GM12878 (cell line): Measurements from ENCODE around the gene SORCS2. TPM values are rescaled to one million over a fixed set of nuclear protein-coding genes. Genes with fewer than 3 reads are reported as not detected.

ENCODE experiments used
- ATAC-seq: fragments of 200-7000 bp; cut with Tn5 transposase; 3 replicates; pipeline ENCODE4 v1.9.1; 2020; ENCODE audit warnings: mild to moderate bottlenecking, moderate library complexity
- BruUV-seq: library from RNA; stranded (reverse); fragments of 400-500 nt; replicated peaks from 2 replicates; lab custom pipeline; 2021; lab: Mats Ljungman, UMichigan
- CTCF ChIA-PET: fragments of 300-600 bp; sonication (Branson Sonifier 250); formaldehyde crosslinking; extraction: SDS; loops from one replicate; lab custom pipeline; 2021; ENCODE audit warnings: inconsistent platforms; lab: Yijun Ruan, JAX
- POLR2A ChIA-PET: fragments of 350-600 bp; formaldehyde crosslinking; extraction: SDS; loops from one replicate; lab custom pipeline; 2021; ENCODE audit warnings: inconsistent platforms; lab: Charles Lee
- RAD21 ChIA-PET: fragments of 300-600 bp; sonication (Branson Sonifier 250); formaldehyde crosslinking; loops from one replicate; lab custom pipeline; 2023; ENCODE audit warnings: antibody characterized with exemption; ENCODE audit not compliant: unreplicated experiment; lab: Charles Lee
- SMC1A ChIA-PET: fragments of 300-600 bp; sonication (Branson Sonifier 250); formaldehyde crosslinking; loops from one replicate; lab custom pipeline; 2023; ENCODE audit not compliant: unreplicated experiment, uncharacterized antibody; lab: Charles Lee
- DNase-seq: peaks from one replicate; pipeline ENCODE4 v3.0.0-alpha.2; 2011; ENCODE audit warnings: low read depth, low spot score
- FAIRE-seq: peaks from 3 replicates; lab custom pipeline; 2011; peaks lifted over from hg19 to GRCh38; lab: Jason Lieb, UNC
- H2AFZ ChIP-seq: 2 replicates; pipeline ENCODE4 v1.6.0; 2011; ENCODE audit warnings: low read depth, low read length, control low read depth; ENCODE audit not compliant: control insufficient read depth
- H3K27ac ChIP-seq: 2 replicates; pipeline ENCODE4 v1.5.1; 2011; ENCODE audit warnings: control low read depth; ENCODE audit not compliant: control insufficient read depth, insufficient read depth
- H3K27me3 ChIP-seq, 2 experiments: replicated peaks in 1 of 2; 2 replicates each; pipeline versions ENCODE4 v1.6.0 to v1.6.1; 2011; ENCODE audit warnings: low read length in 1 of 2; ENCODE audit not compliant: control insufficient read depth in 2 of 2, insufficient read depth in 2 of 2
- H3K36me3 ChIP-seq, 2 experiments: 2 replicates each; pipeline ENCODE4 v1.5.1; 2011; ENCODE audit warnings: low read length in 1 of 2; ENCODE audit not compliant: control insufficient read depth in 2 of 2, insufficient read depth in 2 of 2
- H3K4me1 ChIP-seq: 2 replicates; pipeline ENCODE4 v1.6.1; 2011; ENCODE audit warnings: mild to moderate bottlenecking, low read length, moderate library complexity, mixed read lengths; ENCODE audit not compliant: control insufficient read depth, insufficient read depth
- H3K4me2 ChIP-seq: 2 replicates; pipeline ENCODE4 v1.6.0; 2011; ENCODE audit warnings: control low read depth; ENCODE audit not compliant: control insufficient read depth, insufficient read depth
- H3K4me3 ChIP-seq: fragments of 200-600 bp; sonication (generic); 2 replicates; pipeline ENCODE4 v1.5.1; 2016
- H3K79me2 ChIP-seq: 2 replicates; pipeline ENCODE4 v1.6.0; 2011; ENCODE audit warnings: low read length; ENCODE audit not compliant: control insufficient read depth, insufficient read depth
- H3K9ac ChIP-seq: 2 replicates; pipeline ENCODE4 v1.8.0; 2011; ENCODE audit warnings: low read length, control low read depth, mixed read lengths; ENCODE audit not compliant: control insufficient read depth, insufficient read depth
- H3K9me3 ChIP-seq: replicated peaks from 3 replicates; pipeline ENCODE4 v1.5.1; 2011; ENCODE audit warnings: mild to moderate bottlenecking, low read length; ENCODE audit not compliant: control insufficient read depth, insufficient read depth
- H4K20me1 ChIP-seq: 2 replicates; pipeline ENCODE4 v1.6.0; 2011; ENCODE audit not compliant: control insufficient read depth, insufficient read depth
- CHD4 ChIP-seq: fragments of 200-600 bp; sonication (generic); IDR thresholded peaks from 2 replicates; pipeline ENCODE4 v1.6.1; 2016; ENCODE audit warnings: mild to moderate bottlenecking
- E2F4 ChIP-seq: IDR thresholded peaks from 2 replicates; pipeline ENCODE4 v1.6.1; 2012; ENCODE audit warnings: low read depth, low read length, improper control_type of control experiment
- FOXK2 ChIP-seq: fragments of 450-650 bp; IDR thresholded peaks from 2 replicates; pipeline ENCODE4 v1.6.1; 2017; ENCODE audit warnings: mild to moderate bottlenecking, moderate library complexity
- KLF5 ChIP-seq: fragments of 450-650 bp; IDR thresholded peaks from 2 replicates; pipeline ENCODE4 v1.6.1; 2014; ENCODE audit warnings: mild to moderate bottlenecking; ENCODE audit not compliant: partially characterized antibody
- WRNIP1 ChIP-seq: IDR thresholded peaks from 2 replicates; pipeline ENCODE4 v1.6.1; 2011; ENCODE audit warnings: low read depth, low read length, improper control_type of control experiment, borderline replicate concordance
- WGBS: methylation state at CpG from one replicate; pipeline ENCODE4 v1.1.6; 2016; ENCODE audit warnings: low lambda C conversion rate; ENCODE audit not compliant: insufficient replicate concordance, insufficient coverage; ENCODE audit errors: missing lambda C conversion rate; 5-methylcytosine and 5-hydroxymethylcytosine counted together
- in situ Hi-C: fragments of 300-500 bp; cut with MboI; formaldehyde crosslinking; loops from 9 replicates; pipeline ENCODE4 v1.14.3; 2018; ENCODE audit warnings: mixed read lengths
- intact Hi-C: fragments of 100-400 bp; cut with micrococcal nuclease; formaldehyde crosslinking; loops from one replicate; pipeline ENCODE4 v1.14.2; 2022; ENCODE audit not compliant: unreplicated experiment
- polyA plus RNA-seq, 11 experiments: library from polyadenylated mRNA; depleted of rRNA in 4 of 11; unstranded in 6 of 11; stranded (reverse) in 5 of 11; fragments of >200 nt; fragmentation: Nextera tagmentation in 4 of 11; fragmentation: Illumina TruSeq in 1 of 11; extraction: Ambion mirVana in 4 of 11; extraction: Trizol in 1 of 11; gene quantifications; 1 replicate in 1 of 11; 2 replicates in 10 of 11; pipeline versions ENCODE4 v1.2.1 to v1.2.3, GENCODE V29; 2011 to 2016; ENCODE audit warnings: inconsistent platforms in 2 of 11, missing spikeins in 2 of 11, low read depth in 1 of 11
- total RNA-seq, 4 experiments: library from RNA; depleted of rRNA in 3 of 4; stranded (reverse); fragments of >200 nt in 3 of 4; fragmentation: Illumina TruSeq in 1 of 4; extraction: Trizol in 1 of 4; gene quantifications; 2 replicates each; pipeline versions ENCODE4 v1.2.1 to v1.2.3, GENCODE V29; 2013 to 2021
- TF ChIP-seq, protein P1 (sequence below): IDR thresholded peaks from 2 replicates; pipeline ENCODE4 v1.6.1; 2011; ENCODE audit warnings: low read depth, low read length, improper control_type of control experiment, borderline replicate concordance

The SORCS2 gene
- total and polyA plus RNA-seq, 10 of the 15 experiments (the other 5 are each of a cell fraction or from before 2014, with no cell fraction given), result 0.01 to 0.15 (median 0.05) TPM; not detected in 5

GRCh38 chr4:7739077-7739917, 547.0 kb downstream of the SORCS2 start (continued):
- TF ChIP-seq E2F4, result no peak
- TF ChIP-seq, protein P1, sequence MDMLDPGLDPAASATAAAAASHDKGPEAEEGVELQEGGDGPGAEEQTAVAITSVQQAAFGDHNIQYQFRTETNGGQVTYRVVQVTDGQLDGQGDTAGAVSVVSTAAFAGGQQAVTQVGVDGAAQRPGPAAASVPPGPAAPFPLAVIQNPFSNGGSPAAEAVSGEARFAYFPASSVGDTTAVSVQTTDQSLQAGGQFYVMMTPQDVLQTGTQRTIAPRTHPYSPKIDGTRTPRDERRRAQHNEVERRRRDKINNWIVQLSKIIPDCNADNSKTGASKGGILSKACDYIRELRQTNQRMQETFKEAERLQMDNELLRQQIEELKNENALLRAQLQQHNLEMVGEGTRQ, result no peak

DNA sequence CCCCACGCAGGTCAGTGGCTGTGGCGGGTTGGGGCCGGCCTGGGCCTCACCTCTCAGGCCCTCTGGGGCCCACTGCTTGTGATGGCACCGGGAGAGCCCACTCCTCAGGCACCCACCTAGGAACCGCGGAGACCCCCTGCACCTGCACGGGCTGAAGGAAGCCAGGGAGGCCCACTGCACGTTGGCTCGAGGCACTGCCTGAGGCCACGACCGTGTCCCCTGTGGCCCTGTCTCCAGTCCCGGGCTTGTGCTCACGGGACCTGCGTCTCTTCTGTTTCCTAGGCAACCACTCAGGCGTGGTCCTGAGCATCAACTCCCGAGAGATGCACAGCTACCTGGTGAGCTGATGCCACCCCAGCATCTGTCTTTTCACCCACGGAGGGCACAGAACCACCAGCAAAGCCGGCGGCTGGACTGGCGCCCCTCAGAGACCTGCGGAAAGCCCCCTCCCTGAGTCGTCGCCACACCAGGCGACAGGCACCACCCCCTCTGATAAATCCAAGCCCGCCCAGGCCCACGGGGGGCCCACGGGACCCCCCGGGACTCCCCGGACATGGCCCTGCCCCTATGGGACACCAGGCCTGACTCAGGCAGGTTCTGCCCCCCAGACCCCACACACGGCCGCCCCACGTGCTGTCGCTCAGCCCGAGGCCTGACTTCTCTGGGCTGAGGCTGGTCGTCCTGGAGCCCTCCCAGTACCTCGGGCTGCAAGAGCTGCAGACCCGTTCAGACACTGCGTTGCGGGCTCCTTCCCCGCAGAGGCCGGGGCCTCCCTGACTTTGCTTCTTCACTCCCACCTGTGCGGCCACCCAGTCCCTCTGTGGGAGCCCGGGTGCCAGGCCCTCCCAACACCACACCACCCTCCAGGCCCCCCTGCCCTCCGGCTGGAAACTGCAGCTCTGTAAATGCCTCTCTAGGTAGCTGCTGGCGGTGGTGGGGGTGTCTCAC, 547.9 kb downstream of the SORCS2 start:
- Histone ChIP-seq H3K36me3 (no peaks in the 10 kb centered on the region), H3K4me3 (no peak overlapping the region), H3K9me3 (no peaks in the 10 kb centered on the region), H3K27me3 (no peaks in the 10 kb centered on the region; a peak in 2 of 4 replicates), H4K20me1 (no peaks in the 10 kb centered on the region), H3K27ac (no peak overlapping the region), H3K79me2 (no peaks in the 10 kb centered on the region), H3K9ac (no peak overlapping the region), H3K4me2 (no peak overlapping the region), H3K4me1 (peaks cover 13% of the 10 kb centered on the region), H2AFZ (no peak overlapping the region)
- in situ Hi-C loops (no loop called here), intact Hi-C loops (no loop called here)
- DNase-seq (no peak), ATAC-seq (no peak), FAIRE-seq (no peak)
- POLR2A ChIA-PET, result no interaction called here
- 20% methylated on average over 40 of the region's 45 CpGs for WGBS
- RAD21 ChIA-PET, result no interaction called here
- CTCF ChIA-PET, result no interaction called here
- BruUV-seq, result no TSS peak
- no peak for TF ChIP-seq KLF5
- no peak for TF ChIP-seq WRNIP1
- no peak for TF ChIP-seq FOXK2
- no peak for TF ChIP-seq CHD4
- SMC1A ChIA-PET, result no interaction called here
